ENCODE data around the gene SUPT20H. TPM values are rescaled to one million over a fixed set of nuclear protein-coding genes. Genes with fewer than 3 reads are reported as not detected.

Gene SUPT20H
- total RNA-seq, 2 experiments from 2014 or later: 71.0 to 78.2 TPM

GRCh38 chr13:36975172-36975571, 84.3 kb downstream of the SUPT20H start:
- H3K9me3 Mint-ChIP-seq (ENCODE audit: low read depth): no peaks in the 10 kb centered on the region
- no peak for DNase-seq
- CTCF ChIA-PET: no interaction called here
- ATAC-seq: no peak
- H3K4me3 Mint-ChIP-seq: no peak overlapping the region
- H3K36me3 Mint-ChIP-seq: peaks cover 50% of the 10 kb centered on the region
- H3K27ac Mint-ChIP-seq: no peak overlapping the region
- H3K27me3 Mint-ChIP-seq: no peaks in the 10 kb centered on the region
- peaks cover 2% of the 10 kb centered on the region for H3K4me1 Mint-ChIP-seq

- no peak overlapping the region for H3K4me3 Mint-ChIP-seq
- DNase-seq: no peak
- H3K27me3 Mint-ChIP-seq: no peaks in the 10 kb centered on the region
- peaks cover 2% of the 10 kb centered on the region for H3K4me1 Mint-ChIP-seq
- peak overlapping the region; percentile 26 for H3K27ac Mint-ChIP-seq
- ATAC-seq: no peak
- H3K36me3 Mint-ChIP-seq: peaks cover 49% of the 10 kb centered on the region
- no peaks in the 10 kb centered on the region for H3K9me3 Mint-ChIP-seq (ENCODE audit: low read depth)
- CTCF ChIA-PET: interaction anchor here (1.4 kb wide), 1 partner anchor 13 kb away, joined by 3 read pairs; no protein-coding TSS in a partner anchor
These were observed 85.7 kb downstream of the SUPT20H start for GRCh38 chr13:36973621-36974295.

- CTCF ChIA-PET: interaction anchor here (0.8 to 1.4 kb wide), 3 partner anchors 14 to 26 kb away, joined by 3 read pairs; partner anchors contain the start of gene ALG5
- H3K4me3 Mint-ChIP-seq: no peak overlapping the region
- H3K36me3 Mint-ChIP-seq: peaks cover 50% of the 10 kb centered on the region
- H3K4me1 Mint-ChIP-seq: peaks cover 2% of the 10 kb centered on the region
- ATAC-seq (no peak), DNase-seq (no peak)
- no peak overlapping the region for H3K27ac Mint-ChIP-seq
- H3K9me3 Mint-ChIP-seq (ENCODE audit: low read depth): no peaks in the 10 kb centered on the region
- H3K27me3 Mint-ChIP-seq: no peaks in the 10 kb centered on the region
These were observed 86.5 kb downstream of the SUPT20H start for GRCh38 chr13:36973009-36973408.

GRCh38 chr13:36966404-36966803, 93.1 kb downstream of the SUPT20H start:
- peaks cover 4% of the 10 kb centered on the region for H3K4me1 Mint-ChIP-seq
- no peaks in the 10 kb centered on the region for H3K27me3 Mint-ChIP-seq
- no peaks in the 10 kb centered on the region for H3K9me3 Mint-ChIP-seq (ENCODE audit: low read depth)
- H3K4me3 Mint-ChIP-seq: no peak overlapping the region
- H3K27ac Mint-ChIP-seq: no peak overlapping the region
- ATAC-seq (no peak), DNase-seq (no peak)
- peaks cover 38% of the 10 kb centered on the region for H3K36me3 Mint-ChIP-seq
- CTCF ChIA-PET: no interaction called here

GRCh38 chr13:36965767-36966166, 93.7 kb downstream of the SUPT20H start:
- DNase-seq: no peak
- CTCF ChIA-PET: no interaction called here
- Mint-ChIP-seq H3K27ac (no peak overlapping the region), H3K9me3 (ENCODE audit: low read depth) (no peaks in the 10 kb centered on the region), H3K4me1 (peaks cover 4% of the 10 kb centered on the region), H3K4me3 (no peak overlapping the region), H3K36me3 (peaks cover 39% of the 10 kb centered on the region), H3K27me3 (no peaks in the 10 kb centered on the region)
- no peak for ATAC-seq

- no peak for ATAC-seq
- CTCF ChIA-PET: no interaction called here
- H3K36me3 Mint-ChIP-seq: peaks cover 19% of the 10 kb centered on the region
- no peak for DNase-seq
- H3K27ac Mint-ChIP-seq: no peak overlapping the region
- peaks cover 5% of the 10 kb centered on the region for H3K4me1 Mint-ChIP-seq
- H3K4me3 Mint-ChIP-seq: no peak overlapping the region
- H3K27me3 Mint-ChIP-seq: no peaks in the 10 kb centered on the region
- H3K9me3 Mint-ChIP-seq (ENCODE audit: low read depth): no peaks in the 10 kb centered on the region
These were observed 99.9 kb downstream of the SUPT20H start for GRCh38 chr13:36959456-36960116.

Other genes with a start within 250 kb of the SUPT20H start
- 10 to 100 TPM; 13.8 to 20.9 TPM for gene RFXAP, start 240.5 kb downstream of the SUPT20H start, total RNA-seq
- not detected for gene SMAD9, start 139.4 kb downstream of the SUPT20H start, total RNA-seq
- gene ALG5, start 60.3 kb downstream of the SUPT20H start, total RNA-seq: 10 to 100 TPM; 27.3 to 33.0 TPM
- gene EXOSC8, start 58.9 kb downstream of the SUPT20H start, total RNA-seq: 100 to 1,000 TPM; 111 to 128 TPM
- not detected for gene CSNK1A1L, start 46.0 kb upstream of the SUPT20H start, total RNA-seq